Activated T-helper 17 cell treated with anti-CD3 and anti-CD28 coated beads, Interleukin-2, amount 50 U/mL, for 72 hours (primary cell): ENCODE measurements around the gene TTBK1. TPM values are rescaled to one million over a fixed set of nuclear protein-coding genes. Genes with fewer than 3 reads are reported as not detected.

ENCODE experiments used
- ATAC-seq: fragments of 150-1000 bp; cut with Tn5 transposase; replicated peaks from 2 replicates; pipeline ENCODE4 v1.10.0; 2021; ENCODE audit warnings: mild to moderate bottlenecking, moderate library complexity
- H3K27ac Mint-ChIP-seq: one replicate; pipeline ENCODE4 v1.8.0; 2022; ENCODE audit warnings: mixed read lengths
- H3K27me3 Mint-ChIP-seq: one replicate; pipeline ENCODE4 v1.8.0; 2022; ENCODE audit warnings: mixed read lengths
- H3K36me3 Mint-ChIP-seq: one replicate; pipeline ENCODE4 v1.8.0; 2022; ENCODE audit warnings: low read depth, mild to moderate bottlenecking, mixed read lengths
- H3K4me1 Mint-ChIP-seq: one replicate; pipeline ENCODE4 v1.8.0; 2022; ENCODE audit warnings: mixed read lengths
- H3K4me3 Mint-ChIP-seq: one replicate; pipeline ENCODE4 v1.8.0; 2022; ENCODE audit warnings: mild to moderate bottlenecking, mixed read lengths
- H3K9me3 Mint-ChIP-seq: one replicate; pipeline ENCODE4 v1.8.0; 2022; ENCODE audit warnings: mixed read lengths
- total RNA-seq, 2 donors: library from RNA; stranded (reverse); gene quantifications; one replicate each; pipeline ENCODE4 v1.2.3, GENCODE V29; 2022

The TTBK1 gene
- total RNA-seq, 2 donors from 2014 or later, result 2.2 to 3.6 TPM

DNA sequence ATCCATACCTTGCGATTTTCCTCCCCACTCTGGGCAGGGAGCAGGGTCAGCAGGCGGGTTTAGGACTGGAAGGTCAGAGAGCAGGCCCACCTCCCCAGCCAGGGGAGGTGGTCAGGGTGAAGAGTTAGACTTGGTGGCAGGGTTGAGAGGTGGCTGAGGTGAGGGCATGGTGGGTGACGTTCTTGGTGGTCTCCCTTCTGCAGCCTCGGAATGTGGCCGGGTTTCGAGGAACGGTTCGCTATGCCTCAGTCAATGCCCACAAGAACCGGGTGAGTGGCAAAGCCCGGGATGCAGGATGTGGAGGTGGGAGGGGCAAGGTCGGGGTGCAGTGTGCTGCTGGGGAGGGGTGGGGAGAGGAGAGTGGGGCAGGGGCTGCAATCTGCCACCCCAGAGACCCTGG lies 11.6 kb downstream of the TTBK1 start:
- peak overlapping the region; percentile 43 for H3K4me3 Mint-ChIP-seq
- ATAC-seq, result no peak
- H3K9me3 Mint-ChIP-seq, result no peaks in the 10 kb centered on the region
- H3K4me1 Mint-ChIP-seq, result peaks cover 18% of the 10 kb centered on the region
- no peaks in the 10 kb centered on the region for H3K36me3 Mint-ChIP-seq
- H3K27ac Mint-ChIP-seq, result peak overlapping the region; percentile 56
- H3K27me3 Mint-ChIP-seq, result peaks cover 17% of the 10 kb centered on the region

DNA sequence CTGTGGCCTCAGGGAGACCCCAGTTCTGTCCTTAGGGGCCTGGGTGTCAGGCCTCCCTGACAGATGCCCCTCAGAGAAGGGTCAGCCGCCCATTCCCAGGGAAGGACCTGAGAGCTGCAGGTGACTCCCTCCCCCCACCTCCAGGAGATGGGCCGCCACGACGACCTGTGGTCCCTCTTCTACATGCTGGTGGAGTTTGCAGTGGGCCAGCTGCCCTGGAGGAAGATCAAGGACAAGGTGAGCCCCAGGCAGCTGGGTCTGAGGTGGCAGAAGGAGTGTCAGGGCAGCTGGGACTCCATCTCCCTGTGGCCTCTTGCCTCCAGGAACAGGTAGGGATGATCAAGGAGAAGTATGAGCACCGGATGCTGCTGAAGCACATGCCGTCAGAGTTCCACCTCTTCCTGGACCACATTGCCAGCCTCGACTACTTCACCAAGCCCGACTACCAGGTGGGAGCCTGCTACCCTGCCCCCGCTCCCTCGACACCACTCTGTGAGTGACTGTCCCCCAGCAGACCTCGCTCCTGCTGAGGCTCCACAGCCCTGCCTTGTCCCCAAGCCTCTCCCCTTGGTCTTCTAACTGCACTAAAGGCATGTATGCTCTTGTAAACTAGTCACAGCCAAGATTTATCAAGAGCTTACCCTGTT lies 12.2 kb downstream of the TTBK1 start:
- H3K4me1 Mint-ChIP-seq, result peaks cover 18% of the 10 kb centered on the region
- no peaks in the 10 kb centered on the region for H3K9me3 Mint-ChIP-seq
- H3K36me3 Mint-ChIP-seq, result no peaks in the 10 kb centered on the region
- peak overlapping the region; percentile 51 for H3K27ac Mint-ChIP-seq
- ATAC-seq, result no peak
- H3K4me3 Mint-ChIP-seq, result no peak overlapping the region
- peaks cover 17% of the 10 kb centered on the region for H3K27me3 Mint-ChIP-seq

DNA sequence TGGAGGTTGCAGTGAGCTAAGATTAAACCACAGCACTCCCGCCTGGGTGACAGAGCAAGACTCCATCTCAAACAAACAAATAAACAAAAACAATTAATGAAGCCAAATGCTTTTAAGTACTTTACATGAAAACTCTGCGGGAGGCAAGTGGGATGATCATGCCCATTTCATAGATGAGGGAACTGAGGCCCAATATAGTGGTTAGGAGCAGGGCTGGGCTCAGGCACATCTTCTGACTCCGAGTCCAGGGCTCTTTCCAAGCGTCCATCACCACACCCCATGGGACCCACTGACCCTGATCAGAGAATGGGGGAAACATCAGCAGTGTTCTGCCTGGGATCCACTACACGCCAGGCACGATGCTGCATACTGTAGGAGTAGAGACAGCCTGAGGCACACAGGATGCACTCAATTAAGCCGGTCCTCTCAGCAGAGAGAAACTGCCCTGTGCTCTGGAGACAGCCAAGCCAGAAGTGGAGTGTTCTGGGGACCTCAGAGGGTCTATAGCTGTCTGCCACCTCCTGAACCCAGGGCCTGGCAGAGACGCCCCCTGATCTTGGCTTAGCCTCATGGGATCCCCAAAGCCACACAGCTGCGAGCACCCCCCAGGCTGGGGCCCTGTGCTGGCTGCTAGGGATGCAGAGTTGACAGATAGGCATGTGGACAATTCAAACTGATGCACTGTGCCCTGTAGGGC lies 13.5 kb downstream of the TTBK1 start:
- no peak for ATAC-seq
- peaks cover 13% of the 10 kb centered on the region for H3K27me3 Mint-ChIP-seq
- H3K4me3 Mint-ChIP-seq, result peak overlapping the region; percentile 1
- no peaks in the 10 kb centered on the region for H3K36me3 Mint-ChIP-seq
- no peaks in the 10 kb centered on the region for H3K9me3 Mint-ChIP-seq
- peaks cover 18% of the 10 kb centered on the region for H3K4me1 Mint-ChIP-seq
- H3K27ac Mint-ChIP-seq, result peak overlapping the region; percentile 39

DNA sequence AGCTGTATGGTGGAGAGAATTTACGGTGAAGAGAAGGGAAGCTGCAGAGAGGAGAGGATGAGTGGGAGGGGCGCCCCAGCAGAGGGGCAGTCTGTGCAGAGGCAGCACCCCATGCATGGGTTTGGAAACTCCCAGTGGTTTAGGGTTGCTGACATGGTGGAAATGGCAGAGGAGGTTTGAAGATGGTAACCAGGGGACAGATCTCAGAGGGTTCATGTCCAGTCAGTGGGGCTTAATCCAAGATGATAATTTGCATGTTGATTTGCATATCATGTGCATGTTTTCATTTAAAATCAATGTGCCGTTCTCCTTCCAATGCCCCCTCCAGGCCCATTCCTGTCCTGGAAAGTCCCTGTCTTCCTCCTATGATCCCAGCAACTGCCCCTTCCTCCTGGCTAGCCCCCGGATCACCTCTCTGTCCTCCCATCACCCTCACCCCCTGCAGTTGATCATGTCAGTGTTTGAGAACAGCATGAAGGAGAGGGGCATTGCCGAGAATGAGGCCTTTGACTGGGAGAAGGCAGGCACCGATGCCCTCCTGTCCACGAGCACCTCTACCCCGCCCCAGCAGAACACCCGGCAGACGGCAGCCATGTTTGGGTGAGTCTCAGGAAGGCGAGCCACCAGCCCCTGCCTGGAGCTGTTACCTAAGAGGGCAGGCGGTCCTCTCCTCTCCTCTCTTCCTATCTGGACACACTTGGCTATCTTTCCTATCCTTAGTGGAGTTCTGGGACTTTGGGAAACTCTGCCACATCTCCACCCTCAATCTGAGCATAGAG lies 14.3 kb downstream of the TTBK1 start:
- Mint-ChIP-seq H3K4me3 (peak overlapping the region; percentile 1), H3K4me1 (peaks cover 18% of the 10 kb centered on the region), H3K27ac (peak overlapping the region; percentile 39), H3K9me3 (no peaks in the 10 kb centered on the region), H3K27me3 (peaks cover 10% of the 10 kb centered on the region), H3K36me3 (no peaks in the 10 kb centered on the region)
- ATAC-seq, result peak; percentile 36

DNA sequence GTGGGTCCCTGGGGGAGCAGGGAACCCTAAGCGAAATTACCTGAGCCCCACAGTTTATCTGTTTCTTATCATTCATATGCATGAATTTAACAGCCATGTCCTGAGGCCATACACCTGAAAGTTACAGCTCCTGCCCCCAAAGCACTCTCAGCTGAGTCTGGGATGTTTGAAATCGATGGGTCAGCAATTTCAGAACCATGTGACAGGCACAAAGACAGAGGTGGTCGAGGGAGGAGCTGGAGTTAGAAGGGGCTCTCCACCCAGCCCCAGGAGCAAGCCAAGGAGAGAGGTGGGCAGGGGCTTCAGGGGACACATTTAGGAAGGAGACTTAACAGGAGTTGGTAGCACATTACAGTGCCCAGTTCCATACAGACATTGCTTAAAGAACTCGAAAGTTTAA lies 14.9 kb downstream of the TTBK1 start:
- Mint-ChIP-seq H3K4me3 (no peak overlapping the region), H3K27me3 (peaks cover 4% of the 10 kb centered on the region), H3K9me3 (no peaks in the 10 kb centered on the region), H3K36me3 (no peaks in the 10 kb centered on the region), H3K4me1 (peaks cover 18% of the 10 kb centered on the region), H3K27ac (peak overlapping the region; percentile 39)
- no peak for ATAC-seq

DNA sequence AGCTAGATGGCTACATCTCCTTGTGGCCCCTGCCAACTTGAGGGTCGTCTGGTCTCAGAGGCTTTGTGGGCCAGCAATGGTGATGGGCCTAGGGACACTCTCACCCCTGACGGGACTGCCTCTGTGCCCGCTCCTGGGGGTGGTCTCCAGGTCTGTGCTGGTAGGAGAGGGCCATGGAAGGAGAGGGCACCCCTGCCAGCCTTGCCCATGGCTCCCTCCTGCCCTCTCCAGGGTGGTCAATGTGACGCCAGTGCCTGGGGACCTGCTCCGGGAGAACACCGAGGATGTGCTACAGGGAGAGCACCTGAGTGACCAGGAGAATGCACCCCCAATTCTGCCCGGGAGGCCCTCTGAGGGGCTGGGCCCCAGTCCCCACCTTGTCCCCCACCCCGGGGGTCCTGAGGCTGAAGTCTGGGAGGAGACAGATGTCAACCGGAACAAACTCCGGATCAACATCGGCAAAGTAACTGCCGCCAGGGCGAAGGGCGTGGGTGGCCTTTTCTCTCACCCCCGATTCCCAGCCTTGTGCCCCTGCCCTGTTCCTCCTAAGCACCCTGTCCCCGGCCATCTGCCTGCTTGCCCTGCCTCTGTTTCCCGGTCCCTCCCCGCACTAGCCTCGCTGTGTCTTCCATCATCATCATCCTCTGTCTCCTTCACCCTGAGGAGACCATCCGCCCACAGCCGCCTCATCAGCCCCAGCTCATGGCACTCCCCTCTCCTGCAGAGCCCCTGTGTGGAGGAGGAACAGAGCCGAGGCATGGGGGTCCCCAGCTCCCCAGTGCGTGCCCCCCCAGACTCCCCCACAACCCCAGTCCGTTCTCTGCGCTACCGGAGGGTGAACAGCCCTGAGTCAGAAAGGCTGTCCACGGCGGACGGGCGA lies 15.8 kb downstream of the TTBK1 start:
- Mint-ChIP-seq H3K4me3 (no peak overlapping the region), H3K27me3 (peaks cover 4% of the 10 kb centered on the region), H3K9me3 (no peaks in the 10 kb centered on the region), H3K4me1 (peaks cover 19% of the 10 kb centered on the region), H3K36me3 (no peaks in the 10 kb centered on the region), H3K27ac (no peak overlapping the region)
- ATAC-seq, result no peak

DNA sequence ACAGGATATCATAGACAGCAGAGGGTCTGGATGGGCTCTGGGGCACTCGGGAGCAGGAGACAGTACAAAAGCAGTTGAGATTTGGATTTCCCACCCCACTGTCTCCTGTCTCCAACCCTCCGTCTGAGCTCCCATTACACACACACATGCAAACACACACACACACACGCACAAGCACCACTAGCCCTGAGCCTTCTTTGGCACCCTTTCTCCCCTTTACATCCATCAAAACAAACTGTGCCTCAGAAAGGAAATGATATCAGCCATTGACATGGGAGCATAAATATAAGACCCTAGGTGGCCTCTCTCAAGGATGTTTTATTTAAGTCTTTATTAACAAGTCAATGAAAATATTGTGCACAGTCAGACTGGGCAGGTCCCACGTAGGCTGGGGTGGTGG lies 17.5 kb downstream of the TTBK1 start:
- no peaks in the 10 kb centered on the region for H3K9me3 Mint-ChIP-seq
- peaks cover 4% of the 10 kb centered on the region for H3K27me3 Mint-ChIP-seq
- H3K4me3 Mint-ChIP-seq, result no peak overlapping the region
- peak overlapping the region; percentile 13 for H3K27ac Mint-ChIP-seq
- H3K4me1 Mint-ChIP-seq, result peaks cover 12% of the 10 kb centered on the region
- no peak for ATAC-seq
- H3K36me3 Mint-ChIP-seq, result no peaks in the 10 kb centered on the region

DNA sequence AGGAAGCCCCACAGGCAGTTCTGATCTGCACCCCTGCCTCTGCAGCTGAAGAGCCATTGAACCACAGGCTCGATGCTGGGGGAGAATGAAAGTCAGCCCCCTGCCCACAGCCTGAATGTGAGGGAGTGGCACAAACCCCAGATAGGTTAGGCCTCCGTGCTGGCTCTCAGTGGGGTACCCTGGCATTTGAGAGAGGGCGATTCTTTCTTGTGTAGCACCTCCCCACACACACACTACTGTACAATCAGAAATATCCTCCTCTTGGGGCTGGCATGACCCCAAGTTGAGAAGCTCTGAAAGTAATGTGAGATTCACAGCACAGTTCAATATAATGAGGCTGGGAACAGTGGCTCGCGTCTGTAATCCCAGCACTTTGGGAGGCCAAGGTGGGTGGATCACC lies 17.9 kb downstream of the TTBK1 start:
- no peak for ATAC-seq
- no peak overlapping the region for H3K4me3 Mint-ChIP-seq
- peaks cover 4% of the 10 kb centered on the region for H3K27me3 Mint-ChIP-seq
- peaks cover 12% of the 10 kb centered on the region for H3K4me1 Mint-ChIP-seq
- H3K36me3 Mint-ChIP-seq, result no peaks in the 10 kb centered on the region
- no peaks in the 10 kb centered on the region for H3K9me3 Mint-ChIP-seq
- H3K27ac Mint-ChIP-seq, result no peak overlapping the region

DNA sequence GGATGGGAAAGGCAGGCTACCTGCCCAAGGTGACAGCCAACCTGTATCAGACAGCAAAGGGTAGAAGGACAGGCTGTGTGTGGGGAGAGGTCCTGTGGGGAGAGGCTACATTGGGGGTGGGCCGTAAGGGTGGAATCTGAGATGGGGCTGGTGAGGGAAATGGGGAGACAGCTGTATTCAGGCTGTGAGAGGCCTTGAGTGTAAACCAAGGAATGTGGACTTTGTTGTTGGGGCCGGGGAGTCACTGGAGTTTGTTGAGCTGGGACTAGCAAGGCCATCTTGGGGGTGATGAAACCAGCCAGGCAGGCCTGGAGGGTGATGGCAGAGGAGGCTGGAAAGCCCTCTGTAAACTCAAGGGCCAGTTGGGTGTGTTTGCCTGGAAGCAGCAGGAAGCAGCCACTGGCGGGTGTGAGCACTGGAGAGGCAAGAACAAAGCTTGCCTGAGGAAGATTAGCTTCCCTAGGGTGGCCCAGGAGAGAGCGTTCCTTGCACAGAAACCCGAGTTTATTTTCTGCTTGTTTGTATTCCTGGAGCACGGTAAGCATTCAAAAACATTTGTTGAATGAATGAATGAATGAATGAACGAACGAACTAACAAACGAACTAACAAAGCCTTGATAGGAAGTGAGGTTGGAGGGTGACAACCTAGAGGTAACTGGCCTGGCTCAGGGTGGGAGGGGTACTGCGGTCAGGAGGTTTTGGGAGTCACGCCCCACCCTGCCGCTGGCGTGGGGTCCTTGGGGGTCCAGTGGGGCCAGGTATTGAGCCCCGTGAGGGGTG lies 18.9 kb downstream of the TTBK1 start:
- H3K9me3 Mint-ChIP-seq, result no peaks in the 10 kb centered on the region
- H3K27me3 Mint-ChIP-seq, result peaks cover 4% of the 10 kb centered on the region
- no peak overlapping the region for H3K4me3 Mint-ChIP-seq
- no peak overlapping the region for H3K27ac Mint-ChIP-seq
- H3K36me3 Mint-ChIP-seq, result no peaks in the 10 kb centered on the region
- ATAC-seq, result no peak
- H3K4me1 Mint-ChIP-seq, result peaks cover 10% of the 10 kb centered on the region

DNA sequence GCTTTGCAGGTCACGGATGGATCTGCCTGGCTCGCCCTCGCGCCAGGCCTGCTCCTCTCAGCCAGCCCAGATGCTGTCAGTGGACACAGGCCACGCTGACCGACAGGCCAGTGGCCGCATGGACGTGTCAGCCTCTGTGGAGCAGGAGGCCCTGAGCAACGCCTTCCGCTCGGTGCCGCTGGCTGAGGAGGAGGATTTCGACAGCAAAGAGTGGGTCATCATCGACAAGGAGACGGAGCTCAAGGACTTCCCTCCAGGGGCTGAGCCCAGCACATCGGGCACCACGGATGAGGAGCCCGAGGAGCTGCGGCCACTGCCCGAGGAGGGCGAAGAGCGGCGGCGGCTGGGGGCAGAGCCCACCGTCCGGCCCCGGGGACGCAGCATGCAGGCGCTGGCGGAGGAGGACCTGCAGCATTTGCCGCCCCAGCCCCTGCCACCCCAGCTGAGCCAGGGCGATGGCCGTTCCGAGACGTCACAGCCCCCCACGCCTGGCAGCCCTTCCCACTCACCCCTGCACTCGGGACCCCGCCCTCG lies 19.6 kb downstream of the TTBK1 start:
- no peaks in the 10 kb centered on the region for H3K36me3 Mint-ChIP-seq
- H3K27me3 Mint-ChIP-seq, result peaks cover 4% of the 10 kb centered on the region
- H3K27ac Mint-ChIP-seq, result no peak overlapping the region
- H3K4me3 Mint-ChIP-seq, result no peak overlapping the region
- H3K9me3 Mint-ChIP-seq, result no peaks in the 10 kb centered on the region
- ATAC-seq, result no peak
- peaks cover 5% of the 10 kb centered on the region for H3K4me1 Mint-ChIP-seq

DNA sequence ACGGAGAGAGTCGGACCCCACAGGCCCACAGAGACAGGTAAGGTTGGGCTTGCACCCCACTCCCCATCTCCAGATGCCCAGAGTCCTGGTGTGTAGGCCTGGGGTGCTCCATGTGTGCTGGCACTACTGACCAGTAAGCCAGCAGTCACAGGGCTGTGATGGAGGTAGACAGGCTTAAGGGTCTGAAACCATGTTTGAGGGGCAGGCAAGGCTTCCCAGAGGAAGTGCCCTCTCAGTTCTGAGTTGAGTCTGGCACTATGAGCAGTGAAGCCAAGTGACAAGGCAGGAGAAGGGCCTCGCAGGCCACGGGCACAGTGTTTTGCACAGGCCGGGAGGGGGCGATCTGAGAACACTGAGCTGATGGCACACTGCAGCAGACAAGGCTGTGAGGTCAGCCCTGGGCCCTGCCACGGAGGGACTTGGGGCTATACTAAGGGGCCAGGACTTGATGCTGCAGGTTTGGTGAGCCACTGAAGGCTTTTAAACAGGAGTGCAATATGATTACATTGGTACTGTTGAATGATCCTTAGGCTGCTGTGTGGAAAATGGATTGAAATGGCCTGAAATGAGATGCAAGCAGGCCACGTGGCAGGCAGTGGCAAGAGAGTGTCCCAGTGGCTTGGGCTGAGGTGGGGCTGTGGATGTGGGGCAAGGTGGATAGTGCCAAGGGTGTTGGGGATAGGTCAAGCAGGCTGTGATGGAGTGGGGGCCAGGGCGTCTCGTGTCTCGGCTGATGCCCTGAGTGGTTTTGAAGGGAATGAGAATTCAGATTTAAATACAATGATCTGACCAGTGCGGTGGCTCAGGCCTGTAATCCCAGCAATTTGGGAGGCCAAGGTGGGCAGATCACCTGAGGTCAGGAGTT lies 20.3 kb downstream of the TTBK1 start:
- Mint-ChIP-seq H3K4me1 (peaks cover 3% of the 10 kb centered on the region), H3K27ac (no peak overlapping the region), H3K4me3 (no peak overlapping the region), H3K27me3 (no peaks in the 10 kb centered on the region), H3K9me3 (no peaks in the 10 kb centered on the region), H3K36me3 (no peaks in the 10 kb centered on the region)
- ATAC-seq, result peak; percentile 99

DNA sequence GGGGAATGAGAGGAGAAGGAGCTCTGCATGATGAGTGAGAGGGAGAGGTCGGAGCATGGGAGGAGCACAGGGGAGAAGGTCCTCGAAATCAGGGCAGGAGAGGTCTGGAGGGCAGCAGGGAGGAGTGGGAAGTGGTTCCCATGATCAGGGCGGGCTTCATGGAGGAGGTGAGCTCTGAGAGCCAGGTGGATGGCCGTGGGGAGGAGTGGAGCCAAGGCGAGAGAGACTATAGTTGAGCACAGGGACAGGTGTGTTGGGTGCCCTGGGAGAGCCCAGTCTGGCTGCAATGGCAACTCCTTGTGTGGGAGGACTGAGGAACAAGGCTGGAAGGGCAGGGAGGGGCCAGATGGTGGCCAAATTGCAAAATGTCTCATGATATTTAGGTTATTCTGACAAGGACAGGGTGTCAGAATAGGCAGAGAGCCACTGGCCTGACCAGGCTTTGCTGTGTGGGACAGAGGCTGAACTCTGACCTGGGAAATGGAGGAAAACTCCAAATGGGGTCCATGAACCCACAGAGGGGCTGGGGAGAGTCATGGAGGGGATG lies 21.4 kb downstream of the TTBK1 start:
- no peak for ATAC-seq
- Mint-ChIP-seq H3K36me3 (no peaks in the 10 kb centered on the region), H3K27ac (no peak overlapping the region), H3K4me3 (no peak overlapping the region), H3K27me3 (peaks cover 3% of the 10 kb centered on the region), H3K4me1 (peaks cover 3% of the 10 kb centered on the region), H3K9me3 (no peaks in the 10 kb centered on the region)
